Measurements from ENCODE around the gene ZACN. TPM values are rescaled to one million over a fixed set of nuclear protein-coding genes. Genes with fewer than 3 reads are reported as not detected.

ZACN gene
- polyA plus RNA-seq, 1 of the 3 experiments (the other 2 are of a cell fraction), result not detected

- no peak for TF ChIP-seq USF2 (IDR thresholded peaks at IDR 0.05; ENCODE audit: borderline replicate concordance, low read depth, low read length)
- TF ChIP-seq CTCF (IDR thresholded peaks at IDR 0.05), result no peak
- TF ChIP-seq GABPA (IDR thresholded peaks at IDR 0.05; ENCODE audit: low read depth), result no peak
- TF ChIP-seq NRF1 (IDR thresholded peaks at IDR 0.05; ENCODE audit: low read depth, low read length), result no peak
These were observed 27.7 kb downstream of the ZACN start (continued) for GRCh38 chr17:76106703-76107102.

GRCh38 chr17:76107509-76107908, 28.5 kb downstream of the ZACN start:
- Histone ChIP-seq H3K36me3 (replicated peaks in 1 of 2; ENCODE audit: control insufficient read depth in 1 of 2, insufficient read depth in 2 of 2, low read length in 1 of 2) (peaks cover 0 to 3% of the 10 kb centered on the region in 2 experiments), H3K9ac (no peak overlapping the region), H3K27me3 (ENCODE audit: insufficient read depth) (no peaks in the 10 kb centered on the region; the same call in 1 of the 2 replicates), H3K27ac (ENCODE audit: low read depth in 2 of 2, low read length in 1 of 2) (no peak overlapping the region), H3K9me3 (no peaks in the 10 kb centered on the region), H2AFZ (ENCODE audit: low read depth) (no peak overlapping the region), H3F3A (replicated peaks; ENCODE audit: insufficient read depth) (peaks cover 12% of the 10 kb centered on the region), H3K9me2 (no peaks in the 10 kb centered on the region), H3K4me3 (ENCODE audit: low read depth in 2 of 2, low read length in 1 of 2) (no peak overlapping the region), H3K4me1 (ENCODE audit: control insufficient read depth in 1 of 2, insufficient read depth in 2 of 2, low read depth in 1 of 2, low read length in 1 of 2) (peaks cover 3 to 11% of the 10 kb centered on the region in 2 experiments; a peak in 2 of 4 replicates), H3K4me2 (no peak overlapping the region), H4K20me1 (ENCODE audit: insufficient read depth) (no peaks in the 10 kb centered on the region), H3K79me2 (ENCODE audit: insufficient read depth) (peaks cover 11% of the 10 kb centered on the region)
- DNase-seq, result peak; percentile 38
- WGBS (ENCODE audit: low lambda C conversion rate), result 80% methylated on average over 6 of the region's 6 CpGs
- CTCF ChIA-PET, result interaction anchor here (0.5 to 7.3 kb wide), 20 partner anchors 10 to 180 kb away, joined by 3 to 53 read pairs (median 3); partner anchors contain the start of gene CDK3
- POLR2A ChIA-PET, result no interaction called here
- TF ChIP-seq RAD21 (IDR thresholded peaks at IDR 0.05; ENCODE audit: low read length), result peak; percentile 33; the same call in 1 of the 2 replicates
- TF ChIP-seq POLR2AphosphoS5 (IDR thresholded peaks at IDR 0.05; ENCODE audit: low read depth, low read length), result no peak
- TF ChIP-seq CTCF (IDR thresholded peaks at IDR 0.05), result peak; percentile 55

- Histone ChIP-seq H3K4me2 (no peak overlapping the region), H3K9me2 (no peaks in the 10 kb centered on the region), H4K20me1 (ENCODE audit: insufficient read depth) (no peaks in the 10 kb centered on the region), H3K4me1 (ENCODE audit: control insufficient read depth in 1 of 2, insufficient read depth in 2 of 2, low read depth in 1 of 2, low read length in 1 of 2) (no peaks in the 10 kb centered on the region), H3K27ac (ENCODE audit: low read depth in 2 of 2, low read length in 1 of 2) (no peak overlapping the region), H3K36me3 (replicated peaks in 1 of 2; ENCODE audit: control insufficient read depth in 1 of 2, insufficient read depth in 2 of 2, low read length in 1 of 2) (no peaks in the 10 kb centered on the region), H3F3A (replicated peaks; ENCODE audit: insufficient read depth) (no peaks in the 10 kb centered on the region), H3K4me3 (ENCODE audit: low read depth in 2 of 2, low read length in 1 of 2) (no peak overlapping the region), H3K9ac (no peak overlapping the region), H2AFZ (ENCODE audit: low read depth) (no peak overlapping the region), H3K27me3 (ENCODE audit: insufficient read depth) (no peaks in the 10 kb centered on the region; the same call in 1 of the 2 replicates), H3K79me2 (ENCODE audit: insufficient read depth) (no peaks in the 10 kb centered on the region), H3K9me3 (no peaks in the 10 kb centered on the region)
- WGBS (ENCODE audit: low lambda C conversion rate), result 86% methylated on average over 2 of the region's 2 CpGs
- POLR2A ChIA-PET, result no interaction called here
- CTCF ChIA-PET, result interaction anchor here (1.1 to 5.9 kb wide), 5 partner anchors 10 to 168 kb away, joined by 3 to 37 read pairs (median 5); partner anchors contain the start of gene CDK3
- TF ChIP-seq SIN3A (IDR thresholded peaks at IDR 0.05; ENCODE audit: borderline replicate concordance, low read depth, low read length), result no peak
- TF ChIP-seq TEAD4 (IDR thresholded peaks at IDR 0.05; ENCODE audit: borderline replicate concordance, insufficient read depth), result no peak
- no peak for TF ChIP-seq EP300 (IDR thresholded peaks at IDR 0.05; ENCODE audit: borderline replicate concordance in 1 of 2, low read depth in 1 of 2, low read length in 1 of 2)
- no peak for DNase-seq
These were observed 33.0 kb downstream of the ZACN start for GRCh38 chr17:76111956-76112355.
